ENCODE data around the gene MAMDC2.

GRCh38 chr9:70049672-70050271, 6.1 kb downstream of the MAMDC2 start:
- no peak for TF ChIP-seq POLR2A (IDR thresholded peaks at IDR 0.05; ENCODE audit: low read depth, low read length)
- no peak for TF ChIP-seq POLR2AphosphoS5 (IDR thresholded peaks at IDR 0.05; ENCODE audit: low read depth, low read length)
- TF ChIP-seq TAF1 (IDR thresholded peaks at IDR 0.05; ENCODE audit: borderline replicate concordance, low read depth, low read length) = no peak

Data from GM12892 (cell line).